ENCODE measurements around the gene MDM4. TPM values are rescaled to one million over a fixed set of nuclear protein-coding genes. Genes with fewer than 3 reads are reported as not detected.

MDM4 gene
- total RNA-seq, 6 experiments from 2014 or later = 21.0 to 37.6 (median 25.3) TPM

- peak overlapping the region; percentile 52 to 76 (median 53) for H3K27ac ChIP-seq
- H3K4me3 ChIP-seq = peak overlapping the region; percentile 35 to 62 (median 41)
- intact Hi-C loops (cut with DNase I) = no loop called here
- ATAC-seq (peak; percentile 67 to 85 (median 78)), DNase-seq (peak in 2 of 3 donors; percentile 47 to 73)
- TF ChIP-seq POLR2A (IDR thresholded peaks at IDR 0.05) (no peak), CTCF (IDR thresholded peaks at IDR 0.05) (no peak)
- peaks cover 0 to 26% (median 11%) of the 10 kb centered on the region in 4 donors for H3K4me1 ChIP-seq
- H3K9me3 ChIP-seq = no peaks in the 10 kb centered on the region
- 3% methylated on average over 27 of the region's 27 CpGs for WGBS (ENCODE audit: insufficient coverage, low coverage, low lambda C conversion rate, missing lambda C conversion rate)
- H3K27me3 ChIP-seq = no peaks in the 10 kb centered on the region
- H3K36me3 ChIP-seq = no peaks in the 10 kb centered on the region
These were observed 9.8 kb upstream of the MDM4 start for GRCh38 chr1:204506201-204506968.

GRCh38 chr1:204506969-204507316, 9.3 kb upstream of the MDM4 start:
- Histone ChIP-seq H3K27ac (peak overlapping the region; percentile 52 to 76 (median 53)), H3K36me3 (no peaks in the 10 kb centered on the region), H3K4me1 (peaks cover 0 to 26% (median 11%) of the 10 kb centered on the region in 4 donors), H3K4me3 (peak overlapping the region; percentile 35 to 62 (median 41)), H3K27me3 (no peaks in the 10 kb centered on the region), H3K9me3 (no peaks in the 10 kb centered on the region)
- TF ChIP-seq CTCF (IDR thresholded peaks at IDR 0.05) (no peak), POLR2A (IDR thresholded peaks at IDR 0.05) (no peak)
- ATAC-seq = peak; percentile 59 to 83 (median 68)
- under 1% methylated on average over 13 of the region's 13 CpGs for WGBS (ENCODE audit: insufficient coverage, low coverage, low lambda C conversion rate, missing lambda C conversion rate)
- intact Hi-C loops (cut with DNase I) = no loop called here
- peak in 2 of 3 donors; percentile 42 to 80 for DNase-seq

GRCh38 chr1:204507317-204508105, 8.7 kb upstream of the MDM4 start:
- intact Hi-C loops (cut with DNase I) = no loop called here
- TF ChIP-seq POLR2A (IDR thresholded peaks at IDR 0.05) = no peak
- Histone ChIP-seq H3K9me3 (no peaks in the 10 kb centered on the region), H3K4me3 (peak overlapping the region; percentile 35 to 62 (median 41)), H3K27me3 (no peaks in the 10 kb centered on the region), H3K4me1 (peaks cover 0 to 26% (median 11%) of the 10 kb centered on the region in 4 donors), H3K27ac (peak overlapping the region; percentile 52 to 76 (median 53)), H3K36me3 (no peaks in the 10 kb centered on the region)
- WGBS (ENCODE audit: insufficient coverage, low coverage, low lambda C conversion rate, missing lambda C conversion rate) = 3% methylated on average over 22 of the region's 22 CpGs
- DNase-seq (no peak), ATAC-seq (peak; percentile 16 to 54 (median 30))

- no peak for DNase-seq
- no peak overlapping the region for H3K4me3 ChIP-seq
- 75% methylated on average over 7 of the region's 9 CpGs for WGBS (ENCODE audit: insufficient coverage, low coverage, low lambda C conversion rate, missing lambda C conversion rate)
- intact Hi-C loops (cut with DNase I) = no loop called here
- H3K27me3 ChIP-seq = no peaks in the 10 kb centered on the region
- ATAC-seq = no peak
- H3K27ac ChIP-seq = no peak overlapping the region
- no peaks in the 10 kb centered on the region for H3K9me3 ChIP-seq
- TF ChIP-seq CTCF (IDR thresholded peaks at IDR 0.05) (no peak), POLR2A (IDR thresholded peaks at IDR 0.05) (no peak)
- no peaks in the 10 kb centered on the region for H3K36me3 ChIP-seq
- H3K4me1 ChIP-seq = peaks cover 0 to 15% (median 6%) of the 10 kb centered on the region in 4 donors
These were observed 7.0 kb upstream of the MDM4 start for GRCh38 chr1:204509186-204509635.

- H3K9me3 ChIP-seq = no peaks in the 10 kb centered on the region
- intact Hi-C loops (cut with DNase I) = no loop called here
- ATAC-seq (no peak), DNase-seq (no peak)
- no peak overlapping the region for H3K27ac ChIP-seq
- no peaks in the 10 kb centered on the region for H3K36me3 ChIP-seq
- H3K4me1 ChIP-seq = no peaks in the 10 kb centered on the region
- TF ChIP-seq POLR2A (IDR thresholded peaks at IDR 0.05) = no peak
- TF ChIP-seq CTCF (IDR thresholded peaks at IDR 0.05) = no peak
- H3K27me3 ChIP-seq = no peaks in the 10 kb centered on the region
- H3K4me3 ChIP-seq = no peak overlapping the region
These were observed 4.8 kb upstream of the MDM4 start for GRCh38 chr1:204511366-204511765.
